Pancreas (tissue), 10 donors: ENCODE results near the gene ARID5A. TPM values are rescaled to one million over a fixed set of nuclear protein-coding genes. Genes with fewer than 3 reads are reported as not detected.

Experiments used
- ATAC-seq, 4 donors: fragments of 200-7000 bp; cut with Tn5 transposase; one replicate each; pipeline versions ENCODE4 v1.8.0 to v1.9.1; 2020; ENCODE audit warnings: mild to moderate bottlenecking in 4 of 4, moderate library complexity in 4 of 4
- DNase-seq, 6 donors: peaks; one replicate each; pipeline ENCODE4 v3.0.0-alpha.2; 2020
- FAIRE-seq: peaks from 2 replicates; lab custom pipeline; 2012; peaks lifted over from hg19 to GRCh38; lab: Jason Lieb, UNC
- H3K27ac ChIP-seq, 4 donors: fragments of 200-600 bp; sonication (generic); 1 replicate in 3 of 4; 2 replicates in 1 of 4; pipeline versions ENCODE4 v1.5.0 to v1.8.0; 2020
- H3K27me3 ChIP-seq, 4 donors: fragments of 200-600 bp; one replicate each; pipeline ENCODE4 v1.8.0; 2021
- H3K36me3 ChIP-seq, 3 donors: fragments of 200-600 bp; sonication (generic) in 1 of 3; one replicate each; pipeline versions ENCODE4 v1.5.0 to v1.8.0; 2020 to 2021
- H3K4me1 ChIP-seq, 3 donors: fragments of 200-600 bp; one replicate each; pipeline ENCODE4 v1.8.0; 2021
- H3K4me3 ChIP-seq, 4 donors: fragments of 200-600 bp; sonication (generic) in 2 of 4; one replicate each; pipeline versions ENCODE4 v1.5.0 to v1.8.0; 2020 to 2021
- H3K9me3 ChIP-seq, 4 donors: fragments of 200-600 bp; one replicate each; pipeline ENCODE4 v1.8.0; 2021
- WGBS, 2 donors: extraction: QIAGEN DNeasy Blood & Tissue Kit; methylation state at CpG; one replicate each; pipeline ENCODE4 v1.1.7; 2013; 5-methylcytosine and 5-hydroxymethylcytosine counted together
- intact Hi-C, 3 donors: fragments of 100-400 bp; cut with DNase I; formaldehyde crosslinking; loops; one replicate each; pipeline versions ENCODE4 v1.11.1 to v1.14.2; 2022
- polyA plus RNA-seq, 2 donors: library from polyadenylated mRNA; stranded (reverse); fragments of 200-250 nt; gene quantifications; one replicate each; pipeline ENCODE4 v1.2.3, GENCODE V29; 2013
- total RNA-seq, 6 donors: library from RNA; stranded (reverse); fragmentation: NEBNext Ultra II Directional in 4 of 6; extraction: Animal tissue kit (Norgen Biotek cat#: 25700) in 4 of 6; gene quantifications; one replicate each; pipeline versions ENCODE4 v1.2.1 to v1.2.4, GENCODE V29; 2021 to 2023
- TF ChIP-seq, protein P1 (sequence below), 4 donors: fragments of 200-600 bp; sonication (generic) in 3 of 4; IDR thresholded peaks; one replicate each; pipeline versions ENCODE4 v1.5.0 to v1.8.0; 2021; ENCODE audit warnings: antibody characterized with exemption in 4 of 4
- donor health status: healthy with polysubstance abuse.
- donor health status: DM: no; HTN: no; CAD: no; lungs with moderate emphysema.
- donor health status: DM: no; HTN: no; CAD: no.
- donor health status: control.
- donor health status: control.
- donor health status: Bipolar disorder and iron deficiency.
- donor health status: DM: yes; HTN: yes; CAD: no.
- donor health status: DM: no; HTN: no; CAD: no.
- donor health status: DM: no; HTN: no; CAD: no.
- donor health status: DM: yes; HTN: yes; CAD: no.

ARID5A gene
- total and polyA plus RNA-seq, 8 donors: 3.3 to 20.7 (median 6.7) TPM

DNA sequence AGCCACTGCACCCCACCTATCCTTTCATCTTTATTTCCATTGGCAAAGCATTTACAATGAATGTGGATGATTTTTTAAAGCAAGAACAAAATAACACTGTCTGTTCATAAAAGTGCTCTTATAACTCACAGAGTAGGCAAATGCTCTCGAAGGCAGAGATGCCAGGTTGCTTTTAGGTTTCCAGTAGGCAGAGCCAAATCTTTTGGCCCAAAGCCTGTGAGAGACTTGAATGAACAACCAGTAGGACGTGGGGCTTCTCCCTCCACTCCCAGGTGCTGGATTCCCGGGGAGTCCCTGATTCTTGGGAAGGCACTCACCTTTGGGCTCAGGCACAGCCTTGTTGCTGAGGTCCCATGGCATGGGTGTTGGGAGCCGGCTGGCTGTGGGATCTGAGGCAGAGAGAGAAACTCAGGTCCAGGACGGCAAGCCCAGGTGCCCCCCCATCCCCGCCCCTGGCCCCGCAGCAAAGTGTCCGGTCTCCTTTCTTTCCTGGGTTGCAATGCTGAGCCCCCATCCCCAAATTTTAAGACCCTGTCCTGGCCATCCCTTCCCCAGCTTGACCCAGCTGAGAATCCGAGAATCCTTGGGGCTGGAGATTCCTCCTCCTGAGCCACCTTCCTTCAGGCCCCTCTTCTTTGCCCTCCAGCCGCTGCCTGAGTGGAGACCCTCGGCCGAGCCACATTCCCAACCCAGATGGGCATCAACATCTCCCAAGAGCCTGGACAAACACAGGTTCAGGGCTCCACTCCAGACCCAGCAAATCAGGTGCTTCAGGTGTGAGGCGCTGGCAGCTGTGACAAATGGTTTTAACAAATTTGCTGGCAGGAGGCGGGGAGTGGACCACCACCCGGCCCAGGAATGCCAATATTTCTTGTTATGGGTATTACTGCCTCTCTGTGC is 37.2 kb upstream of the ARID5A start:
- 70 to 71% methylated on average over 15 of the region's 15 CpGs for WGBS, 2 donors

GRCh38 chr2:96500385-96501066 is 36.0 kb upstream of the ARID5A start:
- TF ChIP-seq, protein P1, sequence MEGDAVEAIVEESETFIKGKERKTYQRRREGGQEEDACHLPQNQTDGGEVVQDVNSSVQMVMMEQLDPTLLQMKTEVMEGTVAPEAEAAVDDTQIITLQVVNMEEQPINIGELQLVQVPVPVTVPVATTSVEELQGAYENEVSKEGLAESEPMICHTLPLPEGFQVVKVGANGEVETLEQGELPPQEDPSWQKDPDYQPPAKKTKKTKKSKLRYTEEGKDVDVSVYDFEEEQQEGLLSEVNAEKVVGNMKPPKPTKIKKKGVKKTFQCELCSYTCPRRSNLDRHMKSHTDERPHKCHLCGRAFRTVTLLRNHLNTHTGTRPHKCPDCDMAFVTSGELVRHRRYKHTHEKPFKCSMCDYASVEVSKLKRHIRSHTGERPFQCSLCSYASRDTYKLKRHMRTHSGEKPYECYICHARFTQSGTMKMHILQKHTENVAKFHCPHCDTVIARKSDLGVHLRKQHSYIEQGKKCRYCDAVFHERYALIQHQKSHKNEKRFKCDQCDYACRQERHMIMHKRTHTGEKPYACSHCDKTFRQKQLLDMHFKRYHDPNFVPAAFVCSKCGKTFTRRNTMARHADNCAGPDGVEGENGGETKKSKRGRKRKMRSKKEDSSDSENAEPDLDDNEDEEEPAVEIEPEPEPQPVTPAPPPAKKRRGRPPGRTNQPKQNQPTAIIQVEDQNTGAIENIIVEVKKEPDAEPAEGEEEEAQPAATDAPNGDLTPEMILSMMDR (IDR thresholded peaks at IDR 0.05): no peak
- WGBS, 2 donors: 52 to 56% methylated on average over 58 to 64 of the region's 64 CpGs
- H3K4me1 ChIP-seq: peaks cover 0 to 25% (median 0%) of the 10 kb centered on the region in 3 donors
- H3K4me3 ChIP-seq: peak overlapping the region in 2 of 4 donors; percentile 4 to 20
- FAIRE-seq (no peak), DNase-seq (peak in 1 of 6 donors; percentile 70), ATAC-seq (no peak)
- no peaks in the 10 kb centered on the region for H3K36me3 ChIP-seq
- peak overlapping the region in 1 of 4 donors; percentile 80 for H3K27ac ChIP-seq
- intact Hi-C loops: no loop called here
- no peaks in the 10 kb centered on the region for H3K9me3 ChIP-seq
- H3K27me3 ChIP-seq: no peaks in the 10 kb centered on the region

More for the DNA sequence above, 37.2 kb upstream of the ARID5A start:
- H3K4me1 ChIP-seq: peaks cover 0 to 23% (median 0%) of the 10 kb centered on the region in 3 donors
- H3K4me3 ChIP-seq: no peak overlapping the region
- H3K27ac ChIP-seq: no peak overlapping the region
- FAIRE-seq: no peak
- H3K27me3 ChIP-seq: no peaks in the 10 kb centered on the region
- ATAC-seq: no peak
- intact Hi-C loops: no loop called here
- no peaks in the 10 kb centered on the region for H3K9me3 ChIP-seq
- no peak for DNase-seq
- H3K36me3 ChIP-seq: no peaks in the 10 kb centered on the region
- TF ChIP-seq, protein P1 (IDR thresholded peaks at IDR 0.05): no peak

- FAIRE-seq (no peak), DNase-seq (no peak), ATAC-seq (peak in 1 of 4 donors; percentile 19)
- H3K27me3 ChIP-seq: no peaks in the 10 kb centered on the region
- intact Hi-C loops: no loop called here
- TF ChIP-seq, protein P1 (IDR thresholded peaks at IDR 0.05): no peak
- H3K4me3 ChIP-seq: peak overlapping the region in 2 of 4 donors; percentile 27 to 38
- no peaks in the 10 kb centered on the region for H3K36me3 ChIP-seq
- peaks cover 0 to 34% (median 0%) of the 10 kb centered on the region in 3 donors for H3K4me1 ChIP-seq
- 47 to 63% methylated on average over 2 of the region's 2 CpGs for WGBS, 2 donors
- H3K9me3 ChIP-seq: no peaks in the 10 kb centered on the region
- H3K27ac ChIP-seq: peak overlapping the region; percentile 37 to 80 (median 58)
Measured at GRCh38 chr2:96501471-96501874, 35.1 kb upstream of the ARID5A start.

GRCh38 chr2:96501886-96502810 is 34.4 kb upstream of the ARID5A start:
- ATAC-seq: peak in 2 of 4 donors; percentile 2
- intact Hi-C loops: no loop called here
- Histone ChIP-seq H3K9me3 (no peaks in the 10 kb centered on the region), H3K27ac (peak overlapping the region; percentile 37 to 80 (median 58)), H3K27me3 (no peaks in the 10 kb centered on the region), H3K36me3 (no peaks in the 10 kb centered on the region), H3K4me1 (peaks cover 0 to 40% (median 0%) of the 10 kb centered on the region in 3 donors), H3K4me3 (peak overlapping the region in 3 of 4 donors; percentile 5 to 38 (median 27))
- WGBS, 2 donors: 65 to 75% methylated on average over 16 of the region's 16 CpGs
- TF ChIP-seq, protein P1 (IDR thresholded peaks at IDR 0.05): no peak
- FAIRE-seq: no peak
- peak in 2 of 6 donors; percentile 43 to 77 for DNase-seq
